CD4-positive, alpha-beta T cell treated with Interleukin-4 for 4 hours (primary cell): ENCODE data around the gene IL17C.
"Not testable (repeated sequence)": the region's sequence is repeated elsewhere in the genome, so short reads cannot be mapped to it uniquely, and the experiment has no call there.

Source experiments
- DNase-seq: peaks from one replicate; pipeline ENCODE4 v3.0.0-alpha.2; 2020

Gene IL17C

GRCh38 chr16:88662843-88663606, 24.7 kb downstream of the IL17C start, which contains the start of gene MVD:
MVD (minus strand) TSS chr16:88663091; CDS start chr16:88663080, 11 bp downstream.
- peak; percentile 95 for DNase-seq

DNA sequence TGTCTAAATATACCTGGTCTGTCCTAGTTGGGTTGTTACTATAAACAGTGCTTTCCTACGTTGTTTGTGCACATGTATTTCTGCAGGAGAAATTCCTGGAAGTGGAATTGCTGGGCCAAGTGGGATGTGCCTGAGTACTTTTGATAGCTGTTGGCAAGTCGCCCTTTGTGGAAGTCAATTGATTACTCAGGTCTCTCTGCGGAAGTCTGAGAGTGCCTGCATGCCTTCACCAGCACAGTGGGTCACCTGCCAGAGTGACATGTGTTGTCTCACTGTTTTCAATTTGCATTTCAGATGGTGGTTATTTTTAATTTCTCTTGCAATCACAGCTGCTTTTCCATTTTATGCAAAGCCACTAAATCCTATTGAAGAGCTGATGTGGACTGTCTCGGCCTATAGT, 26.8 kb downstream of the IL17C start:
- no peak for DNase-seq

DNA sequence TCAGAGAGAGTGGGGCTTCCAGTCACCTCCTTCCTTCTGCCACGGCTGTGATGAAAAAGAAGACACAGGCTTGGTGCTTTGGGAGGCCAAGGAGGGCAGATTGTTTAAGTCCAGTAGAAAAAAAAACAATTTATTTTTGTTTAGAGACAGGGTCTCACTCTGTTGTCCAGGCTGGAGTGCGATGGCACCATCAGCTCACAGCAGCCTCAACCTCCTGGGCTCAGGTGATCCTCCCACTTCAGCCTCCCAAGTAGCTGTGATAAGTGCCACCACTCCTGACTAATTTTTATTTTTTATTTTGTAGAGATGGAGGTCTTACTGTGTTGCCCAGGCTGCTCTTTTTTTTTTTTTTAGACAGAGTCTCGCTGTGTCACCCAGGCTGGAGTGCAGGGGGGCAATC, 27.2 kb downstream of the IL17C start:
- no peak for DNase-seq

- DNase-seq: no peak
Observed at GRCh38 chr16:88667461-88667860, 29.1 kb downstream of the IL17C start.

DNA sequence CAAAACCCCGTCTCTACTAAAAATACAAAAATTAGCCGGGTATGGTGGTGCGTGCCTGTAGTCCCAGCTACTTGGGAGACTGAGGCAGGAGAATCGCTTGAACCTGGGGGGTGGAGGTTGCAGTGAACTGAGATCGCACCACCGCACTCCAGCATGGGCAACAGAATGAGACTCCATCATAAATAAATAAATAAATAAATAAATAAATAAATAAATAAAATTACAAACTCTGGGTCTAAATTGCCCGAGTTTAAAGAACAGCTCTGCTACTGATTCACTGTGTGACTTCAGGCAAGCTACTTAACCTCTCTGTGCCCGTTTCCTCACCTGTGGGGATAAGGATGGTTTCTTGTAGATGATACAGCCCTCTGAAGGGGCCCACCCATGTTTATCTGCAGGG, 31.1 kb downstream of the IL17C start:
- DNase-seq: not testable (repeated sequence)

DNA sequence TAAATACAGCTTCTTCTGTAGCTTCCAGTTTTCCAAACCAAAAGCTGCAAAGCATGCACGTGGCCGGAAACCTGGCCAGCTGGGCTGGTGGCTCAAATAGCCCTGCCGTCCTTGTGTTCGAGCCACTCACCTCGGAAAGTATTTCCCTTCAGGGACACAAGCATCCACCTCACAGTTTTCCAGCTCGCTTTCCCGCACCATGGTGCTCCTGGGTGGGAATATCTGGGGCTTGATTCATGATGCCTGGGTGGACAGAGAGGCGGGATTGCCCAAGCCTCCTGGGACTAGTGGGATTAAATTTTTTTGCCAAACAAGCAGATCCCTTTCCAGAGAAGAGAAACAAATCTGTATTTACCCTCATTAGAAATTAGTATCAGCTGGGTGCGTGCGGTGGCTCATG, 31.6 kb downstream of the IL17C start:
- DNase-seq: no peak

DNA sequence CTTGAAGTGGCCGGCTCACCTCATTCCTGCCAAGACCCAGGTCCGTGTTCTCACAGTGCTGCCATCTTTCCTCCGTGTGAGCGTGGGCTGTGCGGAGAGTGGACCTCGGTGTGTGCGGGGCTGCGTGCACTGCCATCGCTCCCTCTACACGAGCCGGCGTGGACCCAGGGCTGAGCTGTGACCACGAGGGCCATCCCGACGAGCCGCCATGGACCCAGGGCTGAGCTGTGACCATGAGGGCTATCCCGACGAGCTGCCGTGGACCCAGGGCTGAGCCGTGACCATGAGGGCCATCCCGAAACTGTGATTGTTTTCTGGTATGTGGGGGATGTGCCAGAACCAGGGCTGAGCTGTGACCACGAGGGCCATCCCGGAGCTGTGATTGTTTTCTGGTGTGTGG, 33.4 kb downstream of the IL17C start:
- no peak for DNase-seq

DNA sequence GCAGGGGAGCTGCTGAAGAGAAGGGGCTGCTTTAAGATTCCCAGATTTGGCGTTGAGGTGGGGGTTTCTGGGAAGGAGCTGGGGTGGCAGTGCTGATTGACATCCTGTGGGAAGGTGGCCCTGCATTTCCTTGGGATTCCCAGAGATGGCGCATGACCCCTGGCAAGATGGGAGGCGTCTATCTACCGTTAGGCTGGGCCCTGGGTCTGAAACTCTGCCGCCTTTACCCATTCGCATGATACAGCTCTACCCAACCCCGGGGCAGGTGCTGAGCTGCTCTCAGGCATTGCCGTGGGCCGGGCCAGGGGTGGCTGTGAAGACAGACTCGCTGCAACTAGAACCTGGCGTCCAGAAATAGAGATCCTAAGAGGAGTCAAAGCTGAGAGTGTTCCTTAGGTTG, 34.4 kb downstream of the IL17C start:
- no peak for DNase-seq

DNA sequence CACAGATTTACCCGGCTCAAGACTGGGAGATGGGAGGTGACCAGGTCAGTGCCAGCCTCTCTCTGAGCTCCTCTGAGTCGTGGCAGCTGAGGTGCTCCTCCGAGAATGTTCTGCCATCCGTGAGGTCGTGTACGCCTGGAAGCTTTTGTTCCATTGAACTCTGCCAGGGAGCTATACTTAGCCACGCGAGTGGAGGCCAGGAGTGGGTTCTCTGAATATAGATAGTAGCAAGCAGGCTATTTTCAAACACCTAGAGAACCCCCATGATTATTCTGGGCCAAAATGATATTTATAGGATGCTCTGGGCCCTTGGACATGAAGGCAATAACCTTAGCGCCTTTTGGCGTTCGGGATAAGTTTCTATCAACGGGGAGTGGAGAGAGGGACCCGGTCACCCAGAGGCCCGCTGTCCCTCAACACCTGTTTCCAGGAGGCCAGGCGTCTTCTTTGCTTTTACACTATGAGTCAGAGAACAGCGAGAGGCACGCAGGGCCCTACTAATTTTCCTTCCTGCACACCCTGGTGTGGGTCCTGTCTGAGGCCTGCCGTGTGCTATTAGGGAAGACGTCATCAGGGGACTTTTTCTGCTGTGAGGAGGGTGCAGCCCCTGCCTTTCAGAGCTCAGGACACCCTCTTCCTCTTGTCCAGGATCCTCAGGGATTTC, 35.5 kb downstream of the IL17C start:
- no peak for DNase-seq

DNA sequence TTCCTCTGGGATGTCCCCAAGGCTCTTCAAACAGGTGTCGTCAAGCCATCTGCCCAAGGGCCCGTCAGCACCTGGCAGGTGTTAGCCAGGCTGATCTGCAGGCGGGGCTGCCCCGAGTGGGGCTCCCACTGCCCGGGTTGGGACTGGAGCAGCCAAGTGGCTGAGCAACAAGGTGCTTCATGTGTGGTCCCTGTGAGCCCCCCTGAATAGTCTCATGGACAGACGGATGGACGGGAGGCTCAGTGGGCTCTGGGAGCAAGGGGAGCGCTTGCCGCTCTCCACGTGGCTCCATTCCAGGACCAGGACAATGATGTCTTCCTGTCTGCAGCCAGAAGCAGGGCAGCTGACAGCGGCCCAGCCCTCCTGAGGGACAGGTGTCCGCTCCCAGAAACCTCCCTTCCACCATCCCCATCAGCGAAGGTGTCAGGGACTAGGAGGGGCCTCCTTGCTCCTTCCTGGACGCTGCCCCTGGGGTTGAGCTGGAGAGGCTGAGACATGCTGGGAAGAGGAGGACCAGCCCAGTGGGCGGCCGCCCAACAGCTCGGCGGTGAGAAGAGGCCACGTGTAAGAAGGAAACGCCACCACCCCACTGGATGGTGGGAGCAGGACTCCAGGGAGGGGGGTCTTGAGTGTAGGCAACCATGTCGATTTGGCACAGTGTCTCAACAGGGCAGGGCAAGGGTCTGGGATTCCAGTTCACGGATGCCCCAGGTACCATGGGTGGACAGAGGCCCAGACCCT, 38.3 kb downstream of the IL17C start:
- DNase-seq: no peak

- no peak for DNase-seq
Observed at GRCh38 chr16:88677721-88678120, 39.3 kb downstream of the IL17C start.

- no peak for DNase-seq
Observed at GRCh38 chr16:88678224-88678979, 40.0 kb downstream of the IL17C start.

DNA sequence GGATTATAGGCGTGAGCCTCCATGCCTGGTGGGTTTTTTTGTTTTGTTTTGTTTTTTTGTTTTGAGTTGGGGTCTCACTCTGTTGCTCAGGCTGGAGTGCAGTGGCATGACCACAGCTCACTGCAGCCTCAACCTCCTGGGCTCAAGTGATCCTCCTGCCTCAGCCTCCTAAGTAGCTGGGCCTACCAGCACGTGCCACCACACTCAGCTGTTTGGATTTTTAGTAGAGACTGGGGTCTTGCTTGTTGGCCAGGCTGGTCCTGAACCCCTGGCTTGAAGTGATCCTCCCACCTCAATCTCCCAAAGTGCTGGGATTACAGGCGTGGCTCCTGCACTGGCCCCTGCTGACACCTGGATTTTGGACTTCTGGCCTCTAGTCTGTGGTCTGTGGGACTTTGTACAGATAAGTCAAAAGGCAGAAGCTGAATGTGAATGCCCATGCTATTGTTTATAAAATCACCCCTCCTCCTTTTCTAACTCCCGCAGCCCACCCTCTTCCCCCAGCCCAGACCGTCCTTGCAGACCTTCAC, 42.2 kb downstream of the IL17C start:
- no peak for DNase-seq

DNA sequence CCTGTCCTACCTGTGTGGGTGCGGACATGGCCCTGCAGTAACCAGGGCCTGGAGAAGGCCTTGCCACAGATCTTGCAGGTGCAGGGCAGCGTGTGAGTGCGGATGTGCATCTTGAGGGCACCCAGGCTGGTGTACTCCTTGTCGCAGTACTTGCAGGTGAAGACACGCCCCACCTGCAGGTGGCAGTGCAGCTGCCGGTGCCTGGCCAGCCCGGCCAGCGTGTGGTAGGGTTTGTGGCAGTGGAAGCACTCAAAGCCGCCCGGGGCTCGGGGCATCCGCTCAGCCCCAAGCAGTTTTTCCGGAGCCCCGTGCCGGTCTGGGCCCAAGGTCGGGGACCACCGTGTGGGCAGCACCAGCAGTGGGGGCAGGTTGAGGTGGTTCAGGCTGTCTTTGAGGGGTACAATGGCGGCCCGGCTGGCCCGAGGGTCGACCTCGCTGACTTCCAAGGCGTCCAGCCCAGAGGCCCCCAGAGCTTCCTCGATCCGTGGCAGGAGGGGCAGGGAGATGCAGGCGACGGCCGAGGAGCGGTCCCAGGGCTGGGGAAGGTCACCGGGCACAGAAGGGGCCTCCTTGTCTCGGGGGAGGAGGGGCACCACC, 42.8 kb downstream of the IL17C start:
- DNase-seq: peak; percentile 45

DNA sequence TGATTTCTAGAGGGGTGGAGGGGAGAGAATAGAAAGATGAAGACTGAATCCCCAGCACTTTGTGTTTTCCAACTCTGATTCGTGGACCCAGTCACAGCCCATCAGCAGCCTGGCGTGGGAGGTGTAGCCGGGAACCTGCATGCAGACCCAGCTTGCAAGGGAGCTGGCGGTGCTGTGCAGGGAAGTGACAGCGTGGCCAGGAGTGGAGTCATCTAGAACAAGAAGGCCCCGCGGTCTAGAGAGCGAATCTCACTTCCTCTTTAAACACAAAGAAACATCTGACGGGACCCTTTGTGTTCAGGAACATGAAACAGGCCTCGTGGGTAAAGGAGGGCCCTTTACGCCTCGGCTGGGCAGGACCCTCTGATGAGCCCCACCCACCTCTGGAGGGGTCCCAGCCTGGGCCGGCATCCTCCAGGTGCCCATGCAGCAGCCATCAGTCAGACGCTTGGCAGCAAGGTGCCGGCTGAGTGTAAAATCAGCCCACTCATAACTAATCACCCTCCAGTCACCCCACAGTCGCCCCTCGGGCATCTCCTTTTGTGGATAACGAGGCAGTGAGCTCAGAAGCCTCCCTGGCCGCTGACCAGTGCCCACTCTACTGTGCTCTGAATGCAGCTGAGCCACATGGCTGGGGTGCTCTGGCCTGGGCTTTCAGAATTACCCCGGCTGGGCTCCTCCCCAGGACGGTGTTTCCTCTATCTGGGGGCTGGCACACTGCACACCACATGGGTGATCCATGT, 43.5 kb downstream of the IL17C start:
- peak; percentile 61 for DNase-seq

DNA sequence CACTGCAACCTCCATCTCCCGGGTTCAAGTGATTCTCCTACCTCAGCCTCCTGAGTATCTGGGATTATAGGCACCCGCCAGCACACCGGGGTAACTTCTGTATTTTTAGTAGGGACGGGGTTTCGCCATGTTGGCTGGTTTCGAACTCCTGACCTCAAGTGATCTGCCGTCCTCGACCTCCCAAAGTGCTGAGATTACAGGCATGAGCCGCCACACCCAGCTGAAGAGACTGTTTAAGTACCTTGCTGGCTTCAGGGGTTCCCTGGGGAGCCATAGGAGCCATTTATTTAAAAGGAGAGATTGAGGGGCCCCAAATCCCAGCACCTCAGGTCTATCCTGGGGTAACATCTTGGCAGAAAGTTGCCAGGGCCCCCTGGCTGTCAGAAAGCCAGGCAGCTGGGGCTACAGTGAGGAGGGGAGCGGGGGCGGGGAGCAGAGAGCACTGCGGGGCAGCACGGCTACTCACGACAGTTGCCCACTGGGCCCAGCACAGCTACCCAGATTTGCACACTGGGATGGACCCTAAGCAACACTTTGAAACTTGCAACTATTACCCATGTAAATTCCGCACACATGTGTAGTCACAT, 46.3 kb downstream of the IL17C start:
- no peak for DNase-seq

GRCh38 chr16:88685156-88686061, 47.0 kb downstream of the IL17C start:
- peak; percentile 58 for DNase-seq

DNA sequence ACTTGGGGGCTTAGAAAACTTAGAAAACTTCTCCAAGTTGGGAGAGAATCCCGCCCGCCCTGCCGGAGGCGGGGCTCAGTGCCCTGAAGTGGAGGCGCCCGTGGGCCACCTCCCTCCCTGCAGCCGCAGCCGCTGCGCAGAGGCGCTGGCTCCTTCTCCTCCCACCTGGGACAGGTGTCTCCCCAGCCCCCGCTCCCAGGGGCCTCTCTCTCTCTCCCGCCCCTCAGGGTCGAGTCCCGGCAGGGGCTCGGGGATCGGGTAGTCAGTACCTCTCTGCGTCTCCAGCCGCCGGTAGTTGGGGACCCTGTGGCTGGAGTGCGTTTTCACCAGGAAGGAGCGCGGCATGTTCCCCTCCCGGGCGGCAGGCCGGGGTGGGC, 47.7 kb downstream of the IL17C start:
- peak; percentile 27 for DNase-seq

DNA sequence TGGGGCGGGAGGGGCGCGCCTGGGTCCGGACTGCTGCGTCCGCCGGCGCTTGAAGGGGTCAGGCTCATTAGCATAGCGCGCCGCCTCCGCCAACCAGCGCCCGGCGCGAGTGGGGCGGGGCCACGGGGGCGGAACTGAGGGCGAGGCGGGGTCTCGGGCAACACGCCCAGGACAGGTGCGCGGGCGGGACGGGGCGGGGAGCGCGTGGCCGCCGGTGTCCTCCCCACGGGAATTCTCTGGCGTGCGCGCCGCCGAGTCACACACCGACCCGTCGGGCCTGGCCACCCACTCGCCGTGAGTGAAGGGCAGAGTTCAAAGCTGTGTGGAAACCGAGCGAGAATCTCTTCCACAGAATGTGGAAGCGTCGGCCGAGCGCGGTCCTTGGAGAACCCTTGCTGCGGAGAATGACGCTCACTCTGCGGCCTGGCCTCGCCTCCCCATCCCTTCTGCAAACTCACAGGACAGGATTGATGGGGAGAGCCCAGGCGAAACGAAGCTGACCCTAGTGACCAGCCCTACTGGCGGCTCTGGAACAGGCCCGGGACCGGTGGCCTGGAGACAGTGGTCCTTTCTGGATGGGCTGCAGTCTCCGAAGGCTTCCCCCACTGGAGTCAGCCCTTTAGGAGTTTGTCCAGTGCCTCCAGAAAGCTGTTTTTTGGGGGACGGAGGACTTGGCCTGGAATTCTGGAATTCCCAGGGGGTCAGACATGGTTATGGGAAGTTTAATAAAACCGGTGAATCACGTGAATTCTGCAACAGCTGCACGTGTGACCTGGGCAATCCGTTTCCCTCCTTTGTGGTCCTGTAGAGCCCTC, 48.3 kb downstream of the IL17C start, which contains the start of gene SNAI3:
Gene SNAI3, minus strand, starts transcription at position 69 of the 815 bp plus-strand sequence. CDS start 101 bp downstream, outside the sequence.
- DNase-seq: peak; percentile 78
